Inferior parietal cortex (tissue), 1 donor: ENCODE results near the gene ATXN7.

Experiments
- DNase-seq: peaks from one replicate; pipeline ENCODE4 v3.0.0-alpha.2; 2016; ENCODE audit errors: extremely low spot score

ATXN7 gene

GRCh38 chr3:64021922-64022321, 158.3 kb downstream of the ATXN7 start:
- DNase-seq = no peak

DNA sequence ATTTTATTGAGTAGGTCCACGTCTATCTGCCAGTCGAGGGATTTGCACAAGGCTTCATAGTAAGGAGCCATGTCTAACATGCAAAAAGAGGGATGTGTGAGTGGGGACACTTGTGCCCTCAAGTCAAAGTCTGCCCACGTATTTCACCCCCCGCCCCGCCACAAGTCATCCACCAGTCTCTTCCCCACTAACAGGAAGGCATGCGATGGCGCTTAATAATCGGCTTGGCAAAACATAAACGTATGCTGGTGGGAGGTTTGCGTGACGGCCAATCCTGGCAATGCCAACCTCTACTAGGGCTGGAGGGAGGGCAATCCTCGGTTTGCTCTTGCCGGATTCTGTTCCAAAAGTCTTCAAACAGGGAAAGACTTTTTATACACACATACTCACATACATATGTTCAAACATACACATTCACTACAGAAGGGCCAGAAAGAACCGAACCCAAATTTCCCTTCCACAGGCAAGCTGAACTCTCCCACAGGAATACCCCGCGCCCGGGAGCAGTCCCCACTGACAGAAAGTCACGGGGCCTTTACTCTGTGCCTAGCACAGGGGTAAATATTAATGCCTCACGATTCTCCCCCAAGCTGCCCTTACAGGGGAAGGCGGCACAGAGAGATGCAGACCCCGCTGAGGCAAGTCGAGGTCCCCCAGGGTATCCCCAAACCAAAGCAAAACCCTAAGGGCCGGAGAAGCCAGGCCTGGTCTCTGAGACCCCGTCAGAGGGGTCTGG, 159.0 kb downstream of the ATXN7 start:
- no peak for DNase-seq

DNA sequence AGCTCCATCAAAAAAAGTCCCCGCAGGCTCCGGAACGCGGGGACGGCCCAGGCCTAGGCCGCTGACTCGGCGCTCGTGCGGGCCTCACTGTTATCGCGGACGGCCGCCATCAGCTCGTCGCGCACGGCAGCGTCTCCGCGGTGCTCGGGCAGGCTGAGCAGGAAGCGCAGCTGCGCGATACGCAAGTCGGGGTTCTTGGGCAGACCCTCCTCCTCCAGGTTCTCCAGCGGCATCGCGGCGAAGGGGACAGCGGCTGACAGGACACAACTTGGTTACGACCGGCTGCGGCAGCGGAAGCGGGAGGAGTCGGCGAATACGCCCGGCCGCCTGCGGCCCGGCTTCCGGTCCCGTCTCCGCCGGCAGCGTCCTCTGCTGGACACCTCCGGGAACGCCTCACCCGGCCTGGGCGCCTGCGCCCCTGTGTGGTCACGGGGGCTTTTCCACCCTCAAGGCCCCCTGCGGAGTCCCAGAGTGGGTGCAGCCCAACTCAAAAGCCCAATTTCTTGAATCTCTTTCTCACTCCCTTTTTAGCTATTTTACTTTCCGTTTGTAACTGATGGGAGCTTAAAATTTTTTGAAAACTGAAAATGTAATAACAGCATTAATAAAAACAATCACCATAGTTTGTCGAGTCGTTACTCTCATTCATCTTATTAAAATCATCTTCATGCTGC, 159.7 kb downstream of the ATXN7 start, which contains the start of gene PSMD6:
PSMD6 (minus strand) TSS at position 308 of the 674 bp plus-strand sequence; CDS start at position 233, 75 bp downstream.
- peak; percentile 88 for DNase-seq

DNA sequence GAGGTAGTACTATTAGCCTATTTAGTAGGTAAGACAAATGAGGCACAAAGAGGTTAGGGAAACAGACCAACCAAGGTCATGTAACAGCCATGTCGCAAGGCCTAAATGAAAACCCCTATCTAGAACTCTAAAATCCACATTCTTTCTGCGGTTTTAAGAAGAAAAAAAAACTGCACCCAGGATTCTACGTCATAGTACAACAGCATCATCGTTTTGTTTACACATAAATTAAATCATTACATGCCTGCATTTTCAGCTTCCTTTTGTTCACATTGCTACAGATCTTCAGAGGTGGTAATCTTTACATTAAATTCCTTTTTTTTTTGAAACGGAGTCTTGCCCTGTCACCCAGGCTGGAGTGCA, 160.2 kb downstream of the ATXN7 start:
- no peak for DNase-seq

- DNase-seq = no peak
These were observed 162.7 kb downstream of the ATXN7 start for GRCh38 chr3:64026346-64026745.

- no peak for DNase-seq
These were observed 164.0 kb downstream of the ATXN7 start for GRCh38 chr3:64027658-64028057.

GRCh38 chr3:64028754-64029153, 165.1 kb downstream of the ATXN7 start:
- no peak for DNase-seq

- no peak for DNase-seq
These were observed 165.6 kb downstream of the ATXN7 start for GRCh38 chr3:64029287-64029686.

- peak; percentile 81 for DNase-seq
These were observed 167.1 kb downstream of the ATXN7 start for GRCh38 chr3:64030741-64031140.

DNA sequence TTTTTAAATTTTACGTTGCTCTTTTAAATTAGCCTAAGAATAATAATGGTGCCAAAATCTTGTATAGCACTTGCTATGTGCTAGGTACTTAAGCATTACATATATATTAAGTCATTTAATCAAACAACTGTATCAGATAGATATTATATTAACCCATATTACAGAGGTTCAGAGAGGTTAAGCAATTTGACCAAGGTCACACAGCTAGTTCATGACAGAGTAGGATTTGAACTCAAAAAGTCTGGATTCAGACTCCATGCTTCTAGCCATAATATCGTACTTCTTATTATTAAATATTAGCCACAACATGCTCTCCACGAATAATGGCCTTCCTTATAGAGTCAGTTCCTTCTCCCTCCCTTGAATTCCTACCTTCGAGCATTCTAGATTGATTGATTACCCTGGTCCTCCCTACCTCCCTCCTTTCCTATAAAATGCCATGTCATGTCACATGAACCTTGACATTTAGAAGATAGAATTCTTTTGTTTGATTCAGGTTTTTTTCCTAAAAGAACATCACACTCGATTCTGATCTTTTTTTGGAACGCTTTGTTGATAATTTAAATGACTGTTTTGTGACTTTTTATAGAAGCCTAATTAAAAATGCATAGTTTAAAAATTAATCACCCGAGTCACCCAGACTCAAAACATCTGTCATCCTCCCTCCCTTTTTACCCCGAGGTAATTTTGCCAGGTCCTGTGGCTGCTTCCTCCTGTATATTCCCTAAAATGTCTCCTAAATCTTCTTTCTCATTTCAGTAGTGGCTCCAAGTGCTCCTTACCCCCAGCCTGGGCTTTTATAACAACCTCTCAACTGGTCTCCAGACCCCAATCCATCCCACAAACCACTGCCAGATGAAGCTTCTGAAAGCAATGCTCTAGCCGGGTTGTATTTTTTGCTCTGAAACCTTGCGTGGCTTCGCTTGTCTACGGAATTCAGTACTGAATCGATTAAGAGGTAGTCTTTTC, 168.2 kb downstream of the ATXN7 start:
- no peak for DNase-seq

GRCh38 chr3:64033069-64033468, 169.4 kb downstream of the ATXN7 start:
- no peak for DNase-seq

- DNase-seq = no peak
These were observed 173.4 kb downstream of the ATXN7 start for GRCh38 chr3:64037084-64037483.

GRCh38 chr3:64038253-64038767, 174.6 kb downstream of the ATXN7 start:
- no peak for DNase-seq

GRCh38 chr3:64039332-64039731, 175.7 kb downstream of the ATXN7 start:
- no peak for DNase-seq

DNA sequence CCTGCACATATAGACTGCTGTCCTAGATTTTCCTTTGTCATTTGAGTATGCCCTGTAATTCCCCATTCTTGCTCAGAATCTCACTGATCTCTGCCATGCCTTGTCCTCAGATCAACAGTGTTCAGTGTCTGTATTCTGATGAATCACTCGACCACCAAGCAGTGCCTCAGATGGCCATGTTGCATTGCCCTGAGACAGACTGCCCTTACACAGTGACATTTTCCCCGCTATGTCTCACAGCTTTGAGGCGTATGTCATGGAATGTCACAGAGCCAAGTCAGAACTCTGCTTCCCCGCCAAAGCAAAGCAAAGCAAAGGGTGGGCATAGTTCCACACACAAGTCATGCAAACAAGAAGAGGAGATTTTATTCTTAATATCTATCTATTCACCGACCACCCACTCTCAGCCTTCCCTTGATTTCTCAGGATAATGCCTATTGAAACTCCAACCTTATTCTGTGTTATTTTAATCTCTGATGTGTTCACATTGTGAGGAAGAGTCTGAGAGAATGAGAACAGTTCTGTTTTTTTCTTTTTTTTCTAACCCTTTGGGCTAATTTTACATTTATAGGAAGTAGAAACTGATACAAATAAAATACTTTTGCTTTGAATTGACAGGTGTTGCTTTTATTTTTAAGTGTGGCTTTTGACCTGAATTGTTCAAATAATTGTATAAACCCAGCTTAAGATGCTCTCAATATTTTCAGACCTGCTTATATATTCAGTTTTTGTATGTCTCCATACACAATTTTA, 176.5 kb downstream of the ATXN7 start:
- no peak for DNase-seq

DNA sequence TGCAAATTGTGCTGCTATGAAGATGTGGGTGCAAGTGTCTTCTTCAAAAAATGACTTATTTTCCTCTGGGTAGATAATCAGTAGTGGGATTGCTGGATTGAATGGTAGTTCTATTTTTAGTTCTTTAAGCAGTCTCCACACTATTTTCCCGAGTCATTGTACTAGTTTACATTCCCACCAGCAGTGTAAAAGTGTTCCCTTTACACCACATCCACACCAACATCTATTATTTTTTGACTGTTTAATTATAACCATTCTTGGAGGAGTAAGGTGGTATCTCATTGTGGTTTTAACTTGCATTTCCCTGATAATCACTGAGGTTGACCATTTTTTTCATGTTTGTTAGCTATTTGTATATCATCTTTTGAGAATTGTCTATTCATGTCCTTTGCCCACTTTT, 179.3 kb downstream of the ATXN7 start:
- no peak for DNase-seq

GRCh38 chr3:64046592-64046991, 182.9 kb downstream of the ATXN7 start:
- DNase-seq = peak; percentile 39

GRCh38 chr3:64046996-64047594, 183.4 kb downstream of the ATXN7 start:
- DNase-seq = no peak

- no peak for DNase-seq
These were observed 184.1 kb downstream of the ATXN7 start for GRCh38 chr3:64047787-64048186.

DNA sequence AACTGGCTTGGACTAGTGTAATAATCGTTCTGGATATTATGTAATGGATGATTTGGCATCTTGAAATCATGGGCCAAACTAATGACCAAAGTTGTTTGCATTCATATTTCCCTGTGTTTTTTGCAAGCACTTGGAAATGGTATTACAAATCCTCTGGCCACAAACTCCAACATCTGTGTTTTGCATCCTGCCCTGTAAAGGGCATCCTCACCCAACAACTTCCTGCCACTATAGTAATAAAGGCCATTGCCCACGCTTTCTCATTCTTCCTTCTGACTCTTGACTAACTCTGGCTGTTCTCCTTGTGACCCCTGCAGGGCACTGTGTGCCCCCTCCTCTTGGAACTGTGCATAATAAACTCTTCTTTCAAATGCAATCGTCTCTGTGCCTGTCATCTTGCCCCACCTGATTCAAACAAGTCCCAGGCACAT, 185.0 kb downstream of the ATXN7 start:
- DNase-seq = no peak

GRCh38 chr3:64049136-64049535, 185.5 kb downstream of the ATXN7 start:
- DNase-seq = no peak
